DMS79 (cell line): ENCODE results near the gene DIAPH1.

Experiments used
- DNase-seq: peaks from one replicate; lab custom pipeline; 2025; lab: John Stamatoyannopoulos, UW

Gene DIAPH1

GRCh38 chr5:141484310-141484640 lies 134.5 kb downstream of the DIAPH1 start:
- no peak for DNase-seq

- no peak for DNase-seq
Observed at GRCh38 chr5:141483902-141484301, 134.9 kb downstream of the DIAPH1 start.

GRCh38 chr5:141479776-141480175 lies 139.0 kb downstream of the DIAPH1 start:
- DNase-seq: no peak

GRCh38 chr5:141478321-141478945 lies 140.4 kb downstream of the DIAPH1 start:
- DNase-seq: no peak

GRCh38 chr5:141477815-141478214 lies 141.0 kb downstream of the DIAPH1 start:
- DNase-seq: no peak

GRCh38 chr5:141477044-141477575 lies 141.7 kb downstream of the DIAPH1 start:
- DNase-seq: no peak

GRCh38 chr5:141476132-141476911 lies 142.5 kb downstream of the DIAPH1 start:
- DNase-seq: peak; percentile 4

DNA sequence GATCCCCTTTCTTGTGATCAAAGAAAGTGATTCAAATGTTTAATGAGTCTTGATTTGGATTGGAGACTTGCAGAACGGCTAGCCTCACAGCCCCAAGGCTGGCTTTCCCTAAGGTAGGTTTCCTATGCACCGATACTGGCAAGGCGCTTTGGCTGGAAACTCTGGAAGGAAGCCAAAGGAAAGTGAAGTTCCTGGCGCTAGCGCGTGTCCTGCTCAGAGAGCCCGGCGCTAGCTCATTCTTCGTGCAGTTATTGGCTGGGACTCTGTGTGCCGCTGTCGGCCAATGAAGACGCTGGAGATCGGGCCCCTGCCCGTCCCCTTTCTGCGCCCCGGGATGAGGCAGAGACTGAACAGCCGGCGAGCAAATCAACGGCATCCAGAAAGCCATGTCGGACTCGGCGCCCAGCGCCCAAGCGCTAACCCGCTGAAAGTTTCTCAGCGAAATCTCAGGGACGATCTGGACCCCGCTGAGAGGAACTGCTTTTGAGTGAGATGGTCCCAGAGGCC lies 143.1 kb downstream of the DIAPH1 start, which contains the start of gene PCDHGC3:
TSS of gene PCDHGC3 (plus strand) at position 342 of the 507 bp plus-strand sequence. CDS start at position 493, 151 bp downstream.
- peak; percentile 72 for DNase-seq

DNA sequence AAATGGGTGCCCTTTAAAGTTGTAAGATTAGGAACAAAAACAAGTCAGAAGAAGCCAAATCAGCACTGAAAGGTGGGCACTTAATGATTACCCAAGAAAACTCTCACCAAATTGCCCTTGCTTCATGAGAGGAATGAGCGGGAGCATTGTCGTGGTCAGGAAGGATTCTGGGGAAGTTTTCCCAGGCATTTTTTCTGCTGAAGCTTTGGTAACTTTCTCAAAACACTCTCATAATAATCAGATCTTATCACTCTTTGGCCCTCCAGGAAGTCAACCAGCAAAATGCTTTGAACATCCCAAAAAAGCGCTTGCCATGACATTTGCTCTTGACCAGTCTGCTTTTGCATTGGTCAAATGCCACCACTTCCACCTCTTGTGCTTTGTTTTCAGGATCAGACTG lies 153.4 kb downstream of the DIAPH1 start:
- no peak for DNase-seq
